Erythroblast (primary cell): ENCODE measurements around the gene GPC3.

Experiments used
- GATA1 ChIP-seq: IDR thresholded peaks from 2 replicates; pipeline ENCODE4 v1.6.1; 2011; ENCODE audit warnings: low read depth, mild to moderate bottlenecking, control low read depth, low read length, moderate library complexity
- POLR2A ChIP-seq: IDR thresholded peaks from 2 replicates; pipeline ENCODE4 v1.6.1; 2011; ENCODE audit warnings: mild to moderate bottlenecking, low read length

DNA sequence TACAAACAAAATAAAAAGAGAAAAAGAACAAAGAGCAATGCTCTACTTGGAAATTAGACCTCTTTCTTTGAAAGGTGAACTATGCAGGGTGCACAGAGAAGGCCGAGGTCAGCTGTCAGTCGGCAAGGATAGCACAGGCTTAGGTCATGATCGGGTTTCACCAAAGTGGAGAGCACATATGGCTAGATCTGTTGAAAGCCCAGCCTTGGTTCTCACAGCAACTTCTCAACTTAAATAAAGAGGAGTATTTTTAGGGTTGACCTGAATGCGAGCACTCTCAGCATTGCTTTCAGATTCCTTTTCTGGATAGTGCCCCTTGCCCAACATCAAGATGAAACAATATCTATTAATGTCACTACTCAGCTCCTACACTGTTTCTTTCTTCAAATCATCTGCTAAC lies 447.2 kb downstream of the GPC3 start:
- TF ChIP-seq POLR2A (no peak), GATA1 (no peak)
